ENCODE measurements around the gene GAS6. TPM values are rescaled to one million over a fixed set of nuclear protein-coding genes. Genes with fewer than 3 reads are reported as not detected.

Gene GAS6
- total RNA-seq, 2 experiments from 2014 or later = 0.53 to 0.65 TPM

DNA sequence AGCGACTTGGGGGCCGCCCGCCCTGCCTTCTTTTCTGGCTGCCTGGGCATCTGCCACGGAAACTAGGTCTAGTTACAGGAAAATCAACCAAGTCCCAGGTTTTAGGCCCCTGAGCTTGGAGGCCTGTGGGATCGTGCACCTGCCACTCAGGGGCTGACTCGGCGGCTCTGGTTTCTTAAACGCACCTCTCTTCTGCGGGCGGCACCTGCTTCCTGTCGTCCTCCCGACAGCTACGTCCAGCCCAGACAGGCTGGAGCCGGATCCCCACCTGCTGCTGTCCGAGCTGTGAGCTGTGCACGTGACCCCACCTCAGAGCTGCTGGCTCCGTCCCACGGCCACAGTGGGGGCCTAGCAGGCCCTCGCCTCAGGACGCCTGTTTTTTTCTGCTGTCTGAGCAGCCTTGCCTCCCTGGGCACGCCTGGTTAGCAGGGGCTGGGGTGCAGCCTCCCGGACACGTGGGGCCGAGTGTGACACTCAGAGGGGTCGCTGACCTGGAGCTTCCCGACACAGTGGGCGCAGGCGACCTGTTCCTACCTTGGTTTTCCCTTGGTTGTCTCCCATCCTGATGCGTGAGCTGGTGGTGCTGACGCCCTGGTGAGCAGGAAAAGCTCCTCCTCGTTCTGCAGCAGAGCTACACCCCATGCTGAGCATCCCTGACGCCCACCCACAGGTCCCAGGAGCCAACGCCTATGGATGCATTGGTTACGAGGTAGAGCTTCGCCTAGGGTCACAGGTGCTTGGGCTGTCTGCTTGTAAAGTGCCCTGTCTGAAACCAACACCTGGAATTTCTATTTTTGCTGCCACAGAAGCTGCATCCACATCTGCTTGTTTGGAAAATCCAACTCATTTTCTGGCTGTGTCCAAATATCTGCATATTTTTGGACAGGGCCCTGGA, 87.4 kb downstream of the GAS6 start:
- DNase-seq (no peak), ATAC-seq (no peak)
- POLR2A ChIA-PET = no interaction called here
- CTCF ChIA-PET = no interaction called here
- H3K4me3 Mint-ChIP-seq = no peak overlapping the region
- peaks cover 10% of the 10 kb centered on the region for H3K9me3 Mint-ChIP-seq (ENCODE audit: insufficient read depth)
- peaks cover 5% of the 10 kb centered on the region for H3K4me1 Mint-ChIP-seq (ENCODE audit: low read depth)
- peaks cover 15% of the 10 kb centered on the region for H3K27me3 Mint-ChIP-seq (ENCODE audit: low read depth)
- no peaks in the 10 kb centered on the region for H3K36me3 Mint-ChIP-seq (ENCODE audit: low read depth)
- no peak overlapping the region for H3K27ac Mint-ChIP-seq

DNA sequence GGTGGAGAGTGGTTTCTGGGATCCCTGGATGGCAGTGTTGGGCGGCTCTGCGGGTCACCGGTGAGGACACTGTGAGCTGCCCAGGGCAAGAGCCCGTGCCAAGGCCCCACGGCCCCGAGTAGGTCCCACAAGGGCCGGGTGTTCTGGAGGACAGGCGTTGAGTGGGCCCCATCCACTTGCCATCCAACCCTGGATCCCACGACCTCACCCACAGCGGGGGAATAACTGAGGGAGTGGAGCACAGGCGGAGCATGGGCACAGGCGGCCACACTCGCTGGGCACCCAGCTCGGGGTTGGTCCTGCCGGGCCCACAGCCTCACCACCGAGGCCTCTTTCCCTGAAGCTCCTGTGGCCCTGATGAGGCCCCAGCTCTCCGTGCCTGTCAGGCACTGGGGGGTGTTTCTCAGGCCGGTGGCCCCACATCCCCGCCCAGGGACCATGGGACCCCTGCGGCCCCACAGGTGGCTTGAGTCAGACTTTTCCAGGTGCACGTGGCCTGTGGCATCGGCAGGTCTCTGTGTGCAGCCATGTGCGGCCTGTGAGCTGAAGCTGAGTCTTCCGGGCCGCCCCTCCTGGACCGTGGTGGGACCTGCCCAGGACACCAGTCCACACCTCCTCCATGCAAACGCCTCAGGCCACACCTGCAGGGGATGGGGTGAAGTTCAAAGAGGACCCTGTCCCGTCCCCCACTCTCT, 88.3 kb downstream of the GAS6 start:
- Mint-ChIP-seq H3K27me3 (ENCODE audit: low read depth) (peaks cover 12% of the 10 kb centered on the region), H3K4me1 (ENCODE audit: low read depth) (peaks cover 5% of the 10 kb centered on the region), H3K9me3 (ENCODE audit: insufficient read depth) (peaks cover 10% of the 10 kb centered on the region), H3K27ac (no peak overlapping the region), H3K36me3 (ENCODE audit: low read depth) (no peaks in the 10 kb centered on the region), H3K4me3 (no peak overlapping the region)
- CTCF ChIA-PET = no interaction called here
- POLR2A ChIA-PET = no interaction called here
- no peak for ATAC-seq
- DNase-seq = no peak

GRCh38 chr13:113774177-113775107, 89.4 kb downstream of the GAS6 start:
- no peak overlapping the region for H3K27ac Mint-ChIP-seq
- POLR2A ChIA-PET = no interaction called here
- peaks cover 9% of the 10 kb centered on the region for H3K27me3 Mint-ChIP-seq (ENCODE audit: low read depth)
- H3K4me3 Mint-ChIP-seq = no peak overlapping the region
- H3K36me3 Mint-ChIP-seq (ENCODE audit: low read depth) = no peaks in the 10 kb centered on the region
- no peak for DNase-seq
- H3K9me3 Mint-ChIP-seq (ENCODE audit: insufficient read depth) = peaks cover 10% of the 10 kb centered on the region
- CTCF ChIA-PET = no interaction called here
- no peak for ATAC-seq
- peaks cover 5% of the 10 kb centered on the region for H3K4me1 Mint-ChIP-seq (ENCODE audit: low read depth)

GRCh38 chr13:113771709-113772331, 92.1 kb downstream of the GAS6 start:
- ATAC-seq (no peak), DNase-seq (no peak)
- Mint-ChIP-seq H3K4me3 (no peak overlapping the region), H3K9me3 (ENCODE audit: insufficient read depth) (peaks cover 10% of the 10 kb centered on the region), H3K36me3 (ENCODE audit: low read depth) (no peaks in the 10 kb centered on the region), H3K4me1 (ENCODE audit: low read depth) (peaks cover 5% of the 10 kb centered on the region), H3K27ac (no peak overlapping the region), H3K27me3 (ENCODE audit: low read depth) (no peaks in the 10 kb centered on the region)
- ChIA-PET POLR2A (no interaction called here), CTCF (no interaction called here)

- H3K27me3 Mint-ChIP-seq (ENCODE audit: low read depth) = no peaks in the 10 kb centered on the region
- POLR2A ChIA-PET = no interaction called here
- peaks cover 10% of the 10 kb centered on the region for H3K9me3 Mint-ChIP-seq (ENCODE audit: insufficient read depth)
- peaks cover 5% of the 10 kb centered on the region for H3K4me1 Mint-ChIP-seq (ENCODE audit: low read depth)
- DNase-seq (no peak), ATAC-seq (no peak)
- H3K36me3 Mint-ChIP-seq (ENCODE audit: low read depth) = no peaks in the 10 kb centered on the region
- no peak overlapping the region for H3K4me3 Mint-ChIP-seq
- H3K27ac Mint-ChIP-seq = no peak overlapping the region
- CTCF ChIA-PET = no interaction called here
Observed at GRCh38 chr13:113770937-113771336, 92.9 kb downstream of the GAS6 start.

Other genes starting within 250 kb of the GAS6 start
- not detected for gene ATP4B, start 205.9 kb downstream of the GAS6 start, total RNA-seq
- gene GRK1, start 196.9 kb downstream of the GAS6 start, total RNA-seq = under 1 TPM in 1 of 2 experiments, not detected in 1; 0.05 TPM
- gene TMEM255B, start 104.8 kb downstream of the GAS6 start, total RNA-seq = 1 to 10 TPM; 1.8 to 1.9 TPM
- gene C13orf46, start 110.0 kb upstream of the GAS6 start, total RNA-seq = 1 to 10 TPM; 2.2 to 3.1 TPM

Data from activated CD8-positive, alpha-beta T cell treated with anti-CD3 and anti-CD28 coated beads, Interleukin-2, amount 10 ng/mL, durations not matched to agents 7 days and 5 days (primary cell).